ENCODE measurements around the gene STOML2. TPM values are rescaled to one million over a fixed set of nuclear protein-coding genes. Genes with fewer than 3 reads are reported as not detected.
A peak's percentile ranks its signal among the peaks of the same experiment; 100 is the strongest.

The STOML2 gene
- total and polyA plus RNA-seq, 12 donors, result 47.9 to 186 (median 137) TPM

DNA sequence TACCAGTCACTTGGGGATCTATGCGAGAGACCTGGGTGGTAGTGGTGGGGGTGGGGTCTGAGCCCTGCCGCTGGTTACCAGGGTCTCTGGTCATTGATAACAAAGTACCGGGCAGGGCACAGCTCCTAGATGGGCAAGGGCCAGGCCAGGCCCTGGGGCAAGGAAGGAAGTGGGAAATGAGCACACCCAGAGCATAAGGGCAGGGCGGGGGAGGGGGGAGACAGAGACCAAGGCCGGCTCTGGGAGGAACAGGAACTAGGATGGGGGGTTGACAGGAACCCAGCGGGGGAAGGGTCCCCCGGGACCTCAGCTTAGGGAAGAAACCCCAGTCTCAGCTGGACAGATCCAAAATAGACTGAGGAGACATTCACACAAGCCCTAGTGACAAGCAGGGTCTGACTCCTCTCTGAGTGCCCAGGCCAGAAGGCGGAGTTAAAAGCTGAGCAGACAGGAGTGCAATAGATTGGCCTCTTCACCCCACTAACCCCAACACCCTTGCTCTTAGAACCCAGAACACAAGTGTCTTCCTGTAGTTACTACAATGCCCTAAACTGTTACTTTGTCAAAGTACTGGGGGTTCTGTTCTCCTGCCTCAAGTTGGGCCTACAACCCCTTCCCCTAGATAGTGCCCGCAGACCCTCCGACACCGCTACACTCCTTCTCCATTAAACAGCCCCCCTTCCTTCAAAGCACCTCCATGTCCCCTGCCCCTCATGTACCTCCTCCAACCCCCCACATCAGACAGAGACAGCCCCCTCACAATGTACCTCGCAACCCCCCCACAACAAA is 12.1 kb upstream of the STOML2 start:
- WGBS, 4 donors, result 21 to 27% (median 25%) methylated on average over 12 of the region's 12 CpGs

DNA sequence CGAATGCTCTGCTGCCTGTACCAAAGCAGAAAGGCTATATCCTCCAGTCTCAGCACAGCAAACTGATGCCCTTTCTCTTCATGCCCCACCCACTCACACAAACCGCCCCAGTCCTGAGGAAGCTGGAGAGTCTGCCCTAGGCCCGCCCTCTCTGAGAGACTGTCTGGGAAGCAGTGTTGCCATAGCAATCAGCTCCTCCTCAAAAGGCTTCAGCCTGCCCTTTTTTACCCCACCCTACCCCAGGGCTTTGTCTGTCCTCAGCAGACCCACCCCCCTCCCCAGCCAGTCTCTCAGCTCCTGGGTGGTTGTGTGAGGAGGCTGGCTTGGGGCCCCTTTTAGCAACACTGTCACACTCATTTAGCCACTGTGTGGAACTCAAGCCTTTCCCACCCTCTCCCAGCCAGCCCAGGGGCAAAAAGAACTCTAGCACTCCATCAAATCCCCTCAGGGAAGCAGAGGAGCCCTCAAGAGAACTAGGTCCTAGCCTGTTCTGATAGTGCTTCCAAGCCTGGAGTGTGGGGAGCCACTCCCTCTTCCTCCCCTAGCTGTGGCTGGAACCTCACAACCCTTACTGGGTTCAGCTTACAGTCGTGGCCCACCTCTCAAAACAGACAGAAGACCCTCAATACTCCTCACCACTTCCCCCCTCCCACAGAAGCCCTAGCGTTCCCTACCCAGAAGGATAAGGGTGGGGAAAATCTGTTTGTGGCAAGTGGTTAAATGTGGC is 11.3 kb upstream of the STOML2 start:
- WGBS, 4 donors, result 5 to 15% (median 10%) methylated on average over 4 to 5 of the region's 5 CpGs
- intact Hi-C loops (cut with DNase I), result no loop called here
- DNase-seq, result peak; percentile 68 to 93 (median 87)

More for the DNA sequence above, 12.1 kb upstream of the STOML2 start:
- Histone ChIP-seq H3K4me1 (replicated peaks in 1 of 2) (peaks cover 38 to 59% of the 10 kb centered on the region in 2 donors), H3K36me3 (replicated peaks in 1 of 2) (no peaks in the 10 kb centered on the region), H3K4me3 (peak overlapping the region; percentile 36 to 52 (median 48)), H3K9me3 (replicated peaks in 1 of 3) (no peaks in the 10 kb centered on the region), H3K27me3 (no peaks in the 10 kb centered on the region), H3K27ac (peak overlapping the region; percentile 37 to 83 (median 75))
- DNase-seq, result peak; percentile 65 to 78 (median 69)
- no peak for TF ChIP-seq CTCF (IDR thresholded peaks at IDR 0.05)
- TF ChIP-seq POLR2A (IDR thresholded peaks at IDR 0.05), result peak in 1 of 2 donors; percentile 12
- intact Hi-C loops (cut with DNase I), result loop anchor here in 1 of 2 donors (5.0 kb wide), 2 partner anchors 142 to 362 kb away; no protein-coding TSS in a partner anchor

DNA sequence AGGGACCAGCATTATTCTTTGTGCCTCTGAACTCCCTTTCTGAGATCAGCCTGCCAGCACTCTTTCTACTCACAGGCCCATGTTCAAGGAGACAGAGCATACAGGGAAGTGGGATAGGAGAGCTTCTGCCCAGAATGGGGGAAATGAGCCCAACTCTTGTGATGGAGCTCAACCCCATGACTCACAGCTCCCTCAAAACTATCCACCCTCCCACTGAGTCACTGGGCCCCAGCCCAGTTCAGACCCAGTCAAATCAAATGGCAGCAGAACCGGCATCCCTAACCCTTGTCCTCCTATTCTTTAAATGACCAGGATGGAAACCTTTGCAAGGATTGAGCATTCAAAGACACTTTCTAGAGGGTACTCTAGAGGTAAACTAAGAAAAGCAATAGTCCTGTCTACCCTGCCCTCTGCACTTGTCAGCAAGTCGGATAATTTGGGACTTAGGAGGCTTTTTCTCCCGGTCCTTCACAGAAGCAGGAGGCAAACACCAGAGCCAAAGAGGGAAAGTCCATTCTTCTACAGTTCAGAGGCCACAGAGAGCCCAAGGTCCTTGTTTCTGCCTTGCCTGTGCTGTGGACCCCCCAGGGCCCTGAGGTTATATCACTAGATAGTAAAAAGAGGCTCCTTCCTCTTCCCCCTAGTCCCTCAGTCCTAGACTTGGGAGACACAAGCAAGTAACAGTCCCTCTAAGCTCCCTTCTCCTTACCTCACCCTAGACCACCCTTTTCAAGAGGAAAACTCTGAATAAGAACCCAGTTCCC is 9.5 kb upstream of the STOML2 start:
- Histone ChIP-seq H3K27me3 (no peaks in the 10 kb centered on the region), H3K36me3 (replicated peaks in 1 of 2) (peaks cover 0 to 12% of the 10 kb centered on the region in 2 donors), H3K4me1 (replicated peaks in 1 of 2) (peaks cover 42 to 61% of the 10 kb centered on the region in 2 donors), H3K4me3 (peak overlapping the region in 1 of 4 donors; percentile 75), H3K9me3 (replicated peaks in 1 of 3) (no peaks in the 10 kb centered on the region), H3K27ac (peak overlapping the region; percentile 61 to 88 (median 76))
- intact Hi-C loops (cut with DNase I), result no loop called here
- 65 to 89% (median 73%) methylated on average over 2 to 3 of the region's 3 CpGs for WGBS, 4 donors
- DNase-seq, result peak in 5 of 7 donors; percentile 45 to 82 (median 67)
- TF ChIP-seq CTCF (IDR thresholded peaks at IDR 0.05) (no peak), POLR2A (IDR thresholded peaks at IDR 0.05) (no peak)

More for the DNA sequence above, 11.3 kb upstream of the STOML2 start:
- peaks cover 42 to 63% of the 10 kb centered on the region in 2 donors for H3K4me1 ChIP-seq (replicated peaks in 1 of 2)
- no peaks in the 10 kb centered on the region for H3K27me3 ChIP-seq
- TF ChIP-seq CTCF (IDR thresholded peaks at IDR 0.05) (no peak), POLR2A (IDR thresholded peaks at IDR 0.05) (no peak)
- peak overlapping the region in 2 of 4 donors; percentile 45 to 52 for H3K4me3 ChIP-seq
- H3K36me3 ChIP-seq (replicated peaks in 1 of 2), result no peaks in the 10 kb centered on the region
- peak overlapping the region; percentile 37 to 83 (median 75) for H3K27ac ChIP-seq
- H3K9me3 ChIP-seq (replicated peaks in 1 of 3), result no peaks in the 10 kb centered on the region
